Kidney capillary endothelial cell (primary cell): ENCODE measurements around the gene SLC35F1.

Experiments
- DNase-seq: peaks from one replicate; pipeline ENCODE4 v3.0.0-alpha.2; 2018; ENCODE audit warnings: low spot score

SLC35F1 gene

DNA sequence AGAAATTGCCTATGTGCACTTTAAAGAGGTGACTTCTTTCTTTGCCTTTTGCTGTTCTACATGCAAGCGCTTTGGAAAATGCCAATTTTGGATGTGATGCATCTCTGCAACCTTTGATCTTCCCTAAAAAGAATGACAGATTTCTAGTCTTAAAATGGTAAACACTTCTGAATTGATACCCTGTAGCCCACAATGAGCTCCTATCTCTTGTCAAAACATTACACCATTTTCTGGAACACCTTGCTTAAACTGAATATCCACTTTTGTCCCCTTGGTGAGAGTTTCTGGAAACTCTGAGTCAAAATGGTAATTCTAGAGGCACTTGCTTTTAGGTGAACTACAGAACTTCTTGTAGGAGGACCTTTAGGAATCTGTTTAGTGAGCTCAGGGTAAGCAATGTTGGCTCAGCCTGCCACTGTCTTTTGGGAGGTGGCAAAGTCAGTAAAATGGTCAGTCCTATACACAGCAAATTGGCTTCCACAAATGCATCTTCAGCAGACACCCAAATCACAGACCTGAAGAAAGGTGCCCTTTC is 216.5 kb downstream of the SLC35F1 start:
- DNase-seq, result no peak

DNA sequence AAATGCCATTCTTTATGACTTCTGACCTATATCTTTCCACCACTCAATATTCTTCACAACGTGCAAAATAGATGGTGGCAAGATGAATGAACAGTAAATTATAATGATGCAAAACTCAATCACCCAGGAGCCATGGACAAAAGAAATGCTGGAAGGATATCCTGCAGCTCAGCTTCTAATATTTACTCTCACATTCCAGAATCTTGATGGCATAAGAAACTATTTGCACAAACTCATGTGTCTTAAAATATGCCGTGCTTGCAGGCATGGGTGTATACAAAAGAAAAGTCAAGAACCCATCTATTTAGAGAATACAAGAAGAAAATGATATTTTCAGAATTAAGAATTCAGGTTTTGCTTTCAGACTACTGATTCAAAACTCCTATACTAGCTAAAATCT is 217.8 kb downstream of the SLC35F1 start:
- no peak for DNase-seq

DNA sequence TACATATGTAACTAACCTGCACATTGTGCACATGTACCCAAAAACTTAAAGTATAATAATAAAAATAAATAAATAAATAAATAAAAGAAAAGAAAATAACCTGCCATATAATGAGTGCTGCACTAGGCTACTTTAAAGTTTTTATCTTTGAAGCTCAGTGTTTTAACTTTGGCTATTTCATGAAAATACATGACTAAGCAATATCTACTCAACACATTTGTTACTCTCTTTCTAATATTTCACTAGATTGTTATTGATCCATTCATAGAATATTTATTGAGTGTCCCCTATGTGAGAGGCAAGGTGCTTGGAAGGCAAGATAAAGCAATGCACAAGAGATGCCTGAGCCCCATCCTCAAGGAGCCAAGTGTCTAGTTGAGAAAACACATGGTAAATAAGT is 221.7 kb downstream of the SLC35F1 start:
- DNase-seq, result no peak

DNA sequence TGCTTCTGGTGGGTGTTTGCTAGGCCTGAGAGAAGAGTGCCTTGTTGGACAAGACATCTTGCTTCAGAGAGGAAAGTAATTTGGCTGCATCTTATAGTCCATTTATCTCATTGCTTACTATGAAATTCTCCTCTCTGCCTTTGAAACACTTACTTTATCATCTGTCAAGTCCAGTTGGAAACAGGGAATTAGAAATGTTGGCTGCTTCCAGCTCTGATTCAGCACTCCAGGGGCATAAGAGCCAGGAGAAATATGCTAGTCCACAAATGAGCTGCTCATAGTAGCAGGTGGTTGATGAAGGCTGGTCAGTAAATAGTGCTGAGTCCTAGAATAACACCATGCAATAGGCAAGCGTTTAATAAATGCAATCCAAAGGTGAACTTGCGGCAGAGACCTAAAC is 227.1 kb downstream of the SLC35F1 start:
- no peak for DNase-seq

DNA sequence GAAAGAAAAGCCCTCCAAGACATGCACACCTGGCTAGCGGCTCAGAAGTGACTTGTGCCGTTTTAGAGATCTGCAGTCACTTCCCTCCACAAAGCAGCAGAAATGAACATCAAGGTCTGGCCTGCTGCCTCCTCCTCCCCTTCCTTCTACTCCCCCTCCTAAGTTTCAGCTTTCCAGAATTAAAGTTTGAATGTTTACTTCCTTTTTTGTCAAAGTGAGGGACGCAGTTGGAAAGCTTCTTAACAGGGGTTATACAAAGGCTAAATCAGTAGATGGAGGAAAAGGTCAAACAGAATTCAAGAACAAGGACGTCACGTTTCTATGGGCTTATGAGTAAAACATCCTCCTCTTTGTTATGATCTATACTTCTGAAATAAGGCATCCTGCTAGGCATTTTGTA is 227.7 kb downstream of the SLC35F1 start:
- peak; percentile 16 for DNase-seq

DNA sequence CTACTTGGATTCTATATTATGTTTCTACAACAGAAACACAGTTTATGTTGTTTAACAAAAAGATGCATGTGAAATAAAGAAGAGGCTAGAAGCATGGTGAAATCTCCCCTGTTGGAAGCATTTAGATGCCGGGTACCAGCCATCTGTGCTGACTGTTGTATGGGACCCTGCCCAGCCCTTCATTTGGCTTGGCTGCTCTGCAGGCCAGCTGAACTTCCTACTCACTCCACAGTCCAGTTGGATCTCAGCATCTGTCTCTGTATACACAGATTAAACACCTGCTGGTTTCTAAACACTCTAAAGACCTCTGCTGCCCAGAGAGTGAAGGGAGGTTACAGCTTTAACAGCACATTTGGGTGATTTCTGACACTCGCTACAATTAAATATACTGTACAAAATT is 228.3 kb downstream of the SLC35F1 start:
- no peak for DNase-seq

DNA sequence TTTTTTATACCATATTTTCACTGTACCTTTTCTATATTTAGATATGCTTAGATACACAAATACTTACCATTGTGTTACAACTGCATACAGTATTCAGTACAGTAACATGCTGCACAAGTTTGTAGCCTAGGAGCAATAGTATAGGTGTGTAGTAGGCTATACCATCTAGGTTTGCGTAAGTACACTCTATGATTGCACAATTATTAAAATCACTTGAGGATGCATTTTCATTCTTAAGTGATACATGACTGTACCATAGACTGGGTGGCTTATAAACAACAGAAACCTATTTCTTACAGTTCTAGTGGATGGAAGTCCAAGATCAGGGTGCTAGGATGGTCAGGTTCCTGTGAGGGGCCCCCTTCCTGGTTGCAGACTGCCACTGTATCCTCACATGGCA is 234.1 kb downstream of the SLC35F1 start:
- no peak for DNase-seq

DNA sequence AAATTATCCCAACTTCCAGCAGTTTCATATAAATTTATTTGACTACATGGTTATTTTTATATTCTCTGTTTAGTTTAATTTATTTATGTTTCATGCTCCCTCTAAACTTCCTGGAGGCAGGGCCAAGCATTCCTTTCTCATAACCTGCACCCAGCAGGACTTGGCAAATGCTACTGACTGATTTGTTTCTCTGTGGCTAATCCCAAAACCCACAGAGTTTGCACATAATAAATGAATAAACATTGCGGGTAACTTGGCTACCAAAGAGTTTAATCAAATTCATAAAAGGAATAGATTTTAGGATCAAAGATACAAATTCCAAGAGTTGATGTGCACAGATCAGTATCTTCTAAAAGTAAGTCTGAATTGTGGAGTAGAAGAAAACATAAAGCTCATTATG is 239.5 kb downstream of the SLC35F1 start:
- no peak for DNase-seq

DNA sequence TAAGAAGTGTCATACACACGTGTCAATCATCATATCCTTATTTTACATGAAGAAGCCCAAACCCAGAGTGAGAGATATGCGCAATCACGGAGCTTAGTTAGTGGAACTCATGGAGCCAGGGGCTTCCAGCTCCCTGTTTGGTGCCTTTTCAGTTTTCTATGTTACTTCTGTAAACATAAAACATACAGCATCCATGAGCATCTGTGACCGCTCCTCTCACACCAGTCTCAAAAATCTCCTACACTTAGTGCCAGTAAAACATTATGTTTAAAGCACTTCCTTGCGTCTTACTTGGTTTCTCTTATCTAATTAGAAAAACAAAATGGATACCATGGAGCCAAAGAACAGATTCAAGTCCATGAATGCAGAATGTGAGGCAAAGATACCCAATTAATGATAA is 240.4 kb downstream of the SLC35F1 start:
- no peak for DNase-seq

DNA sequence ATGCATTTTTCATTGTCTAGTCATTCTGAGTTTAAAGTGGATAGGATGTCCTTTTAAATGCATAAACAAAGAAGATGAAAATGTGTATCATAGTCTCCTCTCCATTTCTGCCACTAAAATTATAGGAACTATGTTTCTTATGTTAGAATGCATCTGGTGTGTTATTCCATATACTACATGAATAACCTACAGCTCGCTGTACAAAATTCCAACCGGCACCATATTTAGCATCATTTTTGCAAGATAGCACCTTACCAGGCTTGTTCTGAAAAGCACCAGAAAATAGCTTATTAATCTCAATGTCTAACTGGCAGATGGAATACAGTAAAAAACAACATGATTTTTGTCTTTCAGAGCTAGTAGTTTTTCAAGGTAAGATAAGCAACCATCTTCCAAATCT is 241.5 kb downstream of the SLC35F1 start:
- no peak for DNase-seq

DNA sequence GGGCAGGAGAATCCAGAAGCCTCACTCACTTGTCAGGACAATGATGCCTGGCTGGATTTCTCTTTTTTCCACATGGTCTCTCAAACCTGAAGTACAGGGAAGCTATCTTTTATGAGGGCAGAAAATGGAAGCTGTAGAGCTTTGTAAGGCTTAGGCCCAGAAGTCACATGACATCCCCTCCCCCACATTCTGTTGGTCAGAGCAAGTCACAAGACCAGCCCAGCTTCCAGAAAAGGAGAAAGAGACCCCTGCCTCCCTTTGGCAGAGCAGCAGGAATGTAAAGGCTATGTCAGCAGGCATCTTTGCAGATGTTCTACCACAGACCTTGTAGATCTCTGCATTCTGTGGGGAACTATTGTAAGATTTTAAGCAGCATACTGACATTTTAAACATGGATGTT is 245.5 kb downstream of the SLC35F1 start:
- DNase-seq, result no peak

DNA sequence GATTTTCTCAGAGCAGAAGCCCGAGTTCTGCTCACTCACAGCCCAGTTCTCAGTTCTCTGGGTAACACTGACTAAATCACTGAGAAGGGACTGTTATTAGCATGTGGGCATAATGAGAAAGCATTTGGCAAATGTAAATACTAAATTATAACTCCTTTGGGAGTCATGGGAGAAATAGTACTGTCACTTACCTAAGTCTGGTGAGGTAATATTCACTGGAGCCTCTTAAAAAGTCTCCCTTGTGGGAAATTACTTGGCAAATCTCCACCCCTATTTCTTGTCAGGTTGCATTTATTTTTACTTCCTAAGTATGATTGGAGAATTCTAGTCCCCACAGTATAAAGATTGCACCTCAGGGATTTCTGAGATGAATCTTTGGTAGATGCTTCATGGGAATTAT is 254.3 kb downstream of the SLC35F1 start:
- DNase-seq, result no peak

DNA sequence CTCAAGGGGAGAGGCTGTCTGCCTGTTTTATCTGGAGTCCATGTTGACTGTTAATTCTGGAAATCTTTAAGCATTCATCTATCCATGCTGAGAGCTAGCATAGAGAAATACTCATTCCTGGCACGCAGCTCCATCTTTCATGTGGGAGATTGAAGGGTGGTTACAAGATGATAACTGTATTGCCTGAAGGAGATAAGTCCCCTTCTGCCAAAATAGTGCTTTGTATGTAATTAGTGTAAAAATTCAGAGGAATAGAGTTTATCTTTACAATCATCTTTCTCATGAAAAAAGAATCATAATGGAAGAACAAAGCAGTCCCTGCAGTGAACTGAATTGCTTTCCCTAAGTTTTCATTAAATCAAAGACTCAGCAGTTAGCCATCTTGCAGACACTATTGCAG is 256.5 kb downstream of the SLC35F1 start:
- no peak for DNase-seq

DNA sequence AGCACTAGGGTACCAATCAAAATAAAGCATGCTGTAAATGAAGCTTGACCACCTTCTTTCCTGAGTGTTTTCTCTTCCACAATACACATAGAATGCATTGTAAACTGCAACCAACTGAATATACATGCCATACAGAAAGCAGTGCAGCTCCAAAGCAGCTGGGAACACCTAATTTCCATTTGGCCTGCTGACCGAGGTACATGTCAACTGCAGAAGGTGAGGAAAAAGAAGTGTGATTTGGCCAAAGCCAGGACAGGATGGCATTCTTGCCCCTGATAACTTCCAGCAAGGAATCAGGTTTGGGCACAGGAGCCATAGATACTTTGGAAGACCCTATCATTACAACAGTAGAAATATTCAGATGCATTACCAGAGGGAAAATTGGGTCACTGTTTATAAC is 258.4 kb downstream of the SLC35F1 start:
- DNase-seq, result no peak

DNA sequence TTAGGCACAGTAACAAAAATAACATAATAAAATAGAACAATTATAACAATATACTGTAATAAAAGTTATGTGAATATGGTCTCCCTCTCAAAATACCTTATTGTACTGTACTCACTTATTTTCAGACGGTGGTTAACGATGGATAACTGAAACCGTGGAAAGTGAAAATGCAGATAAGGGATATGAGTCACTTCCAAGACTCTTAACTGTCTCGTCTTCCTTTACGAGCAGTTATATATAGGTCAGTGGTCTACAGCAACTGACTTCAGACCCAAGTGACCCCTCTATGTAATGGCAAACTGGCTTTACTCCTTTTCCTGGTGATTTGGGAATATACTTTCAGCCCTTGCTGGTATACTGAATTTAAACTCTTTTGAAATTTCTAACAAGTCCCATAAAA is 261.4 kb downstream of the SLC35F1 start:
- no peak for DNase-seq

DNA sequence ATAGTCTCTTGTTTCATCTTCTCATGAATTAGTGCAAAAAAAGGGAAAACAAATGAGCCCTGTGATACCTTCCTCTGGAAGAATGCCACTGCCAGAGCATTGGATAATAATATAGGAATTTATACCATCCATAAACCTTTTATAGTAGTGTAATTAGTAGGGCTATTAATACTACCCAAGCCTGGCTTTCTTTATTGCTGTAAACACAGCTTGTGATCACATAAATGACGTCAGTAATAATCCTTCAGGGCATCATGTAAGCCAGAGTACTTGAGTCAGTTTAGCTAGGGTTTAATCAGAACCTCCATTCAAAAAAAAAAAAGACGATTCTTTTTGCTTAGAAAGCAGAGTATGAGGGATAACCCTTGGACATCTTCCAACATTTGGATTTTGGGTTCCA is 264.8 kb downstream of the SLC35F1 start:
- DNase-seq, result no peak

DNA sequence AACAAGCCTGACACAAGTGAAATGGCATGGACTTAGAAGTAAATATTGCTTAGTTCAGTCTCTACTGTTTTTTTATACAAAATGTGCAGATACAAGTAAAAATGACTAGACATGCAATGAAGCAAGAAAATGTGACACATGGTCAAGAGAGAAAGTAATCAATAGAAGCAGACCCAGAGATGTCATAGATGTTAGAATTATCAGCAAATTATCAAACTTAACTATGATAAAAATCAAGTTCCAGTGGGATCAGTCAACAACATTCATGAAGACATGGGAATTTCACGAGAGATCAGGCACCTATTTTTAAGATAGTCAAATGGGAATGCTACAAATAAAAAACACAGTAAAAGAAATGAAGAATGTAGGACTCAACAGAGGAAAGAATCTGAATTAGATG is 267.0 kb downstream of the SLC35F1 start:
- DNase-seq, result no peak

DNA sequence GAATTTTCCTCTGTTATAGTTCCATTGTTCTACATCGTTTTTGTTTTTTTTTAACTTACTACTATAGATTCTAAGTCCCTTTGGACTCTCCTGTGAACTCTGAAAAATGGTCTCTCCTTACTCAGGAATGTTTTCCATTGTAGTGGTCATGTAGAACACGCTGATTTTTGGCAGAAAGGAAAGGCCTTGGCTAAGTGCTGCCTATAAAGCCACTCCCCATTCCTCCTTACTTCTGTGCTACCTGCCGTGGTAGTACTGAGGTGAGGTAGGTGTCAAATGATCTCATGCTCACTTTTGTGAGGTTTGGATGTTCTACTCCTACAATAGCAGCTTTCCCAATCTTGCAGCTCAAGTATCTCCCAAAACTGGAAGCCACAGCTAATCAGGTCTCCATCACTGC is 270.7 kb downstream of the SLC35F1 start:
- no peak for DNase-seq

DNA sequence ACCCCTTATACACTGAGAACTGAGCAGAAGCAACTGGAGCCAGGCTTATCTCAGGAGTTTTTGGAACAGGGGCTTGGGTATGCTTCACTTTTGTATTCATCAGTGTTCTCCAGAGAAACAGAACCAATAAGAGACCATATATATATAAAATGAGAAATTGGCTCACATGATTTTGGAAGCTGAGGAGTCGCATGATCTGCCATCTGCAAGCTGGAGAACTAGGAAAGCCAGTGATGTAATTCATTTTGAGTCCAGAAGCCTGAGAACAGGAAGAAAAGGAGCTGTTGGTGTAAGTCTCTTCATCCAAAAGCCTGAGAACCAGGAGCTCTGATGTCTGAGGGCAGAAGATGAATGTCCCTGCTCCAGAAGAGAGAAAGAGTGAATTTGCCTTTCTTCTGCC is 272.0 kb downstream of the SLC35F1 start:
- DNase-seq, result no peak

DNA sequence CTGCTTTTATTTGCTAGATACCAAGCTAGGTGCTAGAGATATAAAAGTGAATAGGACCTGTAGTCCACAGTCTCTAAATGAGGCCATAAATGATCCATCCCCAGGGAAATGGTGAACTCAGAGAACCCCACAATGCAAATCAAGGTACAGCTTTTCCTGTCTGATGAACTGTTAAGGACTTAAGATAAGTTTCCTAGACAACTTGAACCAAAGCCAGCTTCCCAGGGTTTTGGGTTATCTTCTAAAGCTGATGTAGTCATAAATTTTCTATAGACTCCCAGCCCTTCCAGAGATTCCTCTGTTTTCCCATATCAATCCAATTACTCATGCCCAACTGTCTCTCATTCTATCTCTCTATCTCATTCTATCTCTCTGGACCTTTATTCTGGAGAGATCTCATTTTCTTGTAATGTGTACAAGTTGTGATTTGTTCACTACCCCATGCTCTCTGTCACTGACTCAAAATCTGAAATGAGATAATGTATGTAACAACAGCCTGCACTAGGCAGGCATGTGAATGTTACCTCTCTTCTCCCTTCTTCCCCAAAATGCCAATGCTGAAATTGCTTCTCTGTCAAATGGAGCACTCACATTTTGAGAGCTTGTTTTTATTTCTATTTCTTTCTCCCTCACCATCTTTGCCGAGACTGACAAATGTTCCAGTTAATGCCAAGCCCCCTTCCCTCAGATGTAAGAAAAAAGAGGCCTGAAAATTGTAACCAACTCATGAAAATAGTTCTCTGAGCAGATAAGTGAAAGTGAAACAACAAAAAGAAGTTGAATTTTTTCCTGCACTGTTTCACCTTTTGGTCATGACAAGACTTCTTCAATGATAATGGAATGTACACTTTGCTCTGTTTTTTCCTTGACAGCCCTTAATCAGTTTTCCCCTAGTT is 279.9 kb downstream of the SLC35F1 start:
- DNase-seq, result peak; percentile 2

DNA sequence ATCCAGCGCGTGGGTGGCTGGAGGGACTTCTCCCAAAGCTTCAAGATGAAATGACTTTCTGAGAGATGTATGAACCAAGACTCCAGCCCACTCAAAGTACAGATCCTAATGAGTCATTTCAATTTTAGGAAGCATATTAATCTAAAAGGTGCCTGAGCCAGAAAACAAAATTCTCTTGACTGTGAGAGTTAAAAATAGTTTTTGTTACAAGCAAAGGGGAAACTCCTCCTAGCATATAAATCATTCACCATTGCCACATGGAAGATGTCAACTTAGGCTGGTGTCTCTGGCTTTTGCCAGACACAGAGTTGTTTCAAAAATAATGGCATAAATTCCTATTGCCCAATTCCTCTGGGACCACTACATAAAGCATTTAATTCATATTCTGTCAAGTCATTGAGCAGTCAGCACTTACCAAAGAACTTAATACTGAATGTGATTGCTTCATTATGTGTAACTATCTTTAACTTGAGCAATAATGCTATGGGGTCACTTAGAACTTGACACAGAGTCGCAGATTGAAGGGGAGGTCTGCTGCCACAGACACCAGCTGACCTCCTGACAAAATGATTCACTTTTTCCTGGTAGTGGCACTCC is 280.6 kb downstream of the SLC35F1 start:
- peak; percentile 10 for DNase-seq

DNA sequence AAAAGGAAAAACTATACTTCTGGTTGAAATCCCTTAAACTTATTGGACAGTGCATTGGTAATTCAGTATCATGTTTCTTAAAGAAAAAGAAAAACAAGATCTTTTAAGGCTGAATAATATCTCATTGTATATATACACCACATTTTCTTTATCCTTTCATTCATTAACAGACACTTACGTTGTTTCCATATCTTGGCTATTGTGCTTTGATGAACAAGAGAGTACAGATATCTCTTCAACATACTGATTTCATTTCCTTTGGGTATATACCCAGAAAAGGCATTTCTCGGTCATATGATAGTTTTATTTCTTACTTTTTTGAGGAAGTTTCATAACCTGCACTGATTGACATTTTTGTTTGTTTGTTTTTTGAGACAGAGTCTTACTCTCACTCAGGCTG is 281.5 kb downstream of the SLC35F1 start:
- no peak for DNase-seq

DNA sequence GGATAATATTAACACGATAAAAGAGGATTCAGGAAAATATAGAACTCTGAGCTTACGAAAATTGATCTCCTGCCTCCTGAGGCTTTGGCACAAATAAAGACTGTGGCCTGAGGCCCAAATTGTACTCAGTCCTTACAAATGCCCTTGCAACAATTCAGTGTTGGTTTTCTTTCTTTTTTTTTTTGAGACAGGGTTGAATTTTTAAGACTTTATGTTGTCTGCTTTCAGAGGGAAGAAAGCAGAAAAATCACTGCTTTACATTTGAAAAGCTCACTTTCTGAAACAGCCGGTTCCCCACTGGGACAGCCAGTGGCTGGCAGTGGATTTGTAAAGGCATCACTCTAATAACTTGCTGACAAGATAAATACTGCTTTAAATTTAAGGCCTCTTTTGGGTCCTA is 290.5 kb downstream of the SLC35F1 start:
- DNase-seq, result no peak

DNA sequence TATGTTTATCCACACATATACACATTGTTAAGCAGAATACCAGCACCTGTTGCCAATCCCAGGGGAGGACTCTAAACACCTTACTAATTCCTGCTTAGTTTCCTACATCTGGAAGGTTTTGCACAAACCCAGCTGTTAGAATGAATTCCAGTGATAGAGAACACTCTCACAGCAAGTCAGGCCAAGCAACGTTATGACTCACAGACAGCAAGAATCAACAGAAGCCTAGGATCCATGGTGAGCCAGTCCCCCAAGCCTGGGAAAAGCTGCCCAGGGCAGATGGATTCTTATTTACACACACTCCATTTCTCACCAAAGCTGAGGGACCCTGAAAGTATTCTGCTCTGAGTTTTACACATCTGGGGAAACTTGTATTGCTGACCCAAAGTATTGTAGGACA is 291.7 kb downstream of the SLC35F1 start:
- no peak for DNase-seq
